Thyroid gland (tissue), 4 donors: ENCODE results near the gene SHISA3. TPM values are rescaled to one million over a fixed set of nuclear protein-coding genes. Genes with fewer than 3 reads are reported as not detected.

Source experiments
- DNase-seq, 2 donors: peaks; one replicate each; pipeline ENCODE4 v3.0.0-alpha.2; 2019
- H3K27ac ChIP-seq, 3 donors: fragments of 200-600 bp; sonication (generic); 1 replicate in 2 of 3; 2 replicates in 1 of 3; pipeline ENCODE4 v1.5.1; 2016 to 2019; ENCODE audit warnings: mild to moderate bottlenecking in 1 of 3, moderate library complexity in 1 of 3
- H3K27me3 ChIP-seq: fragments of 200-600 bp; sonication (generic); one replicate; pipeline ENCODE4 v1.5.1; 2019
- H3K36me3 ChIP-seq, 2 donors: fragments of 200-600 bp; sonication (generic); one replicate each; pipeline ENCODE4 v1.5.1; 2016 to 2019
- H3K4me1 ChIP-seq, 2 donors: fragments of 200-600 bp; sonication (generic); one replicate each; pipeline ENCODE4 v1.5.1; 2017 to 2019
- H3K4me3 ChIP-seq, 3 donors: fragments of 200-600 bp; sonication (generic); replicated peaks in 1 of 3; 1 replicate in 2 of 3; 2 replicates in 1 of 3; pipeline ENCODE4 v1.5.1; 2016; ENCODE audit warnings: mild to moderate bottlenecking in 1 of 3
- H3K9me3 ChIP-seq: fragments of 200-600 bp; sonication (generic); one replicate; pipeline ENCODE4 v1.5.1; 2017
- POLR2A ChIP-seq, 2 donors: fragments of 450-650 bp; IDR thresholded peaks; one replicate each; pipeline ENCODE4 v1.6.1; 2017; ENCODE audit warnings: antibody characterized with exemption in 2 of 2, mild to moderate bottlenecking in 2 of 2, moderate library complexity in 1 of 2
- WGBS, 2 donors: methylation state at CpG; one replicate each; pipeline ENCODE4 v1.1.5; 2017; 5-methylcytosine and 5-hydroxymethylcytosine counted together
- intact Hi-C: fragments of 100-400 bp; cut with DNase I; formaldehyde crosslinking; loops from one replicate; pipeline ENCODE4 v1.15.1; 2023
- total RNA-seq, 4 donors: library from RNA; depleted of rRNA; stranded (reverse); fragments of >200 nt; gene quantifications; one replicate each; pipeline ENCODE4 v1.2.3, GENCODE V29; 2016
- TF ChIP-seq, protein P1 (sequence below), 6 experiments: fragments of 200-600 bp in 3 of 6; fragments of 450-650 bp in 3 of 6; sonication (generic) in 3 of 6; IDR thresholded peaks; one replicate each; pipeline ENCODE4 v1.5.1; 2016 to 2019; ENCODE audit warnings: antibody characterized with exemption in 6 of 6, mild to moderate bottlenecking in 2 of 6, inconsistent platforms in 1 of 6, moderate library complexity in 1 of 6

SHISA3 gene
- 1 to 10 TPM; 3.1 to 5.7 (median 4.0) TPM for total RNA-seq

DNA sequence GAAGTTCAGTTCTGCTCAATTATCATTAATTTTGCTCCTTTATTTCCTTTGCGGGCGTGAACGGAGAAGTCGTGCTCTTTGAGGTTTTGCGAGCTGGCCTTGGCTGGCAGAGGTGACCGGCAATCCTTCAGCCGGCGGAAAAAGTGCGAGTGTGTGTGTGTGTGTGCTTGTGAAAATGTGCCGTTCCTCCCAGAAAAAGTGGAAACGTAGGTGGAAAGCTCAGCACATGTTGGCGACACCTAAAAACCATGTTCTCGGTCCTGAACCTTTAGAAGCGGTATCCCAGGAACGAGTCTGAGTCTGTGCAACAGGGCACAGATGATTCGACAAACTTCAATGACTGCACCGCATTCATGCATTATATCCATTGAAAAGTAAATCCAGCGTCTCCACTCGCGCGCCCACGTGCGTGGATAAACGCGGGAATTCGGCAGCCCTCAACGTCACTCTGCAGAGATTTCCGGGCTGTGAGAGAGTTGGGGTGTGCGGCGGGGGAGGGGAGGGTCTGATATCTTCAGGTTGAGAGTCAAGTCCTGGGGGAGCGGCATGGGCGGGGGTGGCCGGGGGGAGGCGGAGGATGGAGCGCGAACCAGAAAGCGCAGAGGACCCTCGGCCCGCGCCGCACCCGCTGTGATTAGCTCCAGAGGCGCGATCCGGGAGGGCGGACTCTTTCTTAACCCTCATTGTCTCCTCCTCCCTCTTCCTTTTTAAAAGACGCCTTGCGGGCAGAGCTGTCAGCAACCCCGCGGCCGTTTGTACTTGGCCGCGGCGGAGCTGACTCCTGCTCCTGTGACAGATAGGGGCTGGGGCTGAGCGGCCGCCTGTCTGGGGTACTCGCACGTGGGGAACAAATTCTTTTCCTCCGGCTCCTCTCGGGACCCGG, at the start of gene SHISA3:
SHISA3 (plus strand) TSS at position 737 of the 883 bp plus-strand sequence. CDS start 569 bp downstream, outside the sequence.
- peak; percentile 23 to 36 for DNase-seq
- intact Hi-C loops: no loop called here
- Histone ChIP-seq H3K4me1 (peaks cover 8 to 19% of the 10 kb centered on the region in 2 donors), H3K36me3 (no peaks in the 10 kb centered on the region), H3K4me3 (peak within 1 kb of the TSS; percentile 3 to 48 (median 42)), H3K27ac (no peak within 1 kb of the TSS), H3K9me3 (no peaks in the 10 kb centered on the region), H3K27me3 (no peaks in the 10 kb centered on the region)
- TF ChIP-seq, protein P1, sequence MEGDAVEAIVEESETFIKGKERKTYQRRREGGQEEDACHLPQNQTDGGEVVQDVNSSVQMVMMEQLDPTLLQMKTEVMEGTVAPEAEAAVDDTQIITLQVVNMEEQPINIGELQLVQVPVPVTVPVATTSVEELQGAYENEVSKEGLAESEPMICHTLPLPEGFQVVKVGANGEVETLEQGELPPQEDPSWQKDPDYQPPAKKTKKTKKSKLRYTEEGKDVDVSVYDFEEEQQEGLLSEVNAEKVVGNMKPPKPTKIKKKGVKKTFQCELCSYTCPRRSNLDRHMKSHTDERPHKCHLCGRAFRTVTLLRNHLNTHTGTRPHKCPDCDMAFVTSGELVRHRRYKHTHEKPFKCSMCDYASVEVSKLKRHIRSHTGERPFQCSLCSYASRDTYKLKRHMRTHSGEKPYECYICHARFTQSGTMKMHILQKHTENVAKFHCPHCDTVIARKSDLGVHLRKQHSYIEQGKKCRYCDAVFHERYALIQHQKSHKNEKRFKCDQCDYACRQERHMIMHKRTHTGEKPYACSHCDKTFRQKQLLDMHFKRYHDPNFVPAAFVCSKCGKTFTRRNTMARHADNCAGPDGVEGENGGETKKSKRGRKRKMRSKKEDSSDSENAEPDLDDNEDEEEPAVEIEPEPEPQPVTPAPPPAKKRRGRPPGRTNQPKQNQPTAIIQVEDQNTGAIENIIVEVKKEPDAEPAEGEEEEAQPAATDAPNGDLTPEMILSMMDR (IDR thresholded peaks at IDR 0.05): no peak
- TF ChIP-seq POLR2A (IDR thresholded peaks at IDR 0.05): no peak
- WGBS, 2 donors: 6 to 9% methylated on average over 34 to 42 of the region's 61 CpGs

DNA sequence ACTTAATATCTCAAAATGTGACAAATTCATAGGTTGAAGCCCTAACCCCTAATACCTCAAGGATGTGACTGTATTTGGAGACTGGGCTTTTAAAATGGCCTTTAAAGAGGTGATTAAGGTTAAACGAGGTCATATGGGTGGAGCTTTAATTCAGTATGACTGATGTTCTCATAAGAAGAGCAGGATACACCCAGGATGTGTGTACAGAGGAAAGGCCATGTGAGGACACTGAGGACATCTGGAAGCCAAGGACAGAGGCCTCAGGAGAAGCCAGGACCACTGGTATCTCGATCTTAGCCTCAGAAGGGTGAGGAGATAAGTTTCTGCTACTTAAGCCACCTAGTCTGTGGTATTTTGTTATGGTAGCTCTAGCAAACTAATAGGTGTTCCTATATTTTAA, 49.0 kb upstream of the SHISA3 start:
- Histone ChIP-seq H3K27ac (no peak overlapping the region), H3K36me3 (no peaks in the 10 kb centered on the region), H3K9me3 (no peaks in the 10 kb centered on the region), H3K4me3 (no peak overlapping the region), H3K4me1 (no peaks in the 10 kb centered on the region), H3K27me3 (no peaks in the 10 kb centered on the region)
- intact Hi-C loops: no loop called here
- TF ChIP-seq, protein P1 (IDR thresholded peaks at IDR 0.05): no peak
- TF ChIP-seq POLR2A (IDR thresholded peaks at IDR 0.05): no peak
- WGBS, 2 donors: 80 to 84% methylated on average over 2 of the region's 2 CpGs
- DNase-seq: no peak

DNA sequence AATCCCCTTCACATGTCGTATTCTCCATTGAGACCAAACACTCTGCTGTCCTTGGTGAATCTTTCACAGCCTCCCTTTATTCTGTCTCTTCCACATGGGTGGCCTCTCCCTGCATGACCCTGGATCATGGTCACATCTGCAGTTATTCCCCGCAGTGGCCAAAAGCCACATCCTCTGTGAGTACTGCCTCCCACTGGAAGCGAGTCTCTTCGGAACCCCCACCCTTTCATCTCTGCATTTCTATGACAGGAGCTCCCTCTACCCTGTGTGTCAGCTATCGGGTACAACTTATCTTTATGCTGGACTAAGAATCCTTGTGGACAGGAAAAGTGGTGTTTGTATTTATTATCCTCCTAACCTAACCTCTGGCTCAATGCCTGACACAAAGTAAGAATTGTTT, 48.6 kb upstream of the SHISA3 start:
- intact Hi-C loops: no loop called here
- no peak for TF ChIP-seq POLR2A (IDR thresholded peaks at IDR 0.05)
- TF ChIP-seq, protein P1 (IDR thresholded peaks at IDR 0.05): no peak

DNA sequence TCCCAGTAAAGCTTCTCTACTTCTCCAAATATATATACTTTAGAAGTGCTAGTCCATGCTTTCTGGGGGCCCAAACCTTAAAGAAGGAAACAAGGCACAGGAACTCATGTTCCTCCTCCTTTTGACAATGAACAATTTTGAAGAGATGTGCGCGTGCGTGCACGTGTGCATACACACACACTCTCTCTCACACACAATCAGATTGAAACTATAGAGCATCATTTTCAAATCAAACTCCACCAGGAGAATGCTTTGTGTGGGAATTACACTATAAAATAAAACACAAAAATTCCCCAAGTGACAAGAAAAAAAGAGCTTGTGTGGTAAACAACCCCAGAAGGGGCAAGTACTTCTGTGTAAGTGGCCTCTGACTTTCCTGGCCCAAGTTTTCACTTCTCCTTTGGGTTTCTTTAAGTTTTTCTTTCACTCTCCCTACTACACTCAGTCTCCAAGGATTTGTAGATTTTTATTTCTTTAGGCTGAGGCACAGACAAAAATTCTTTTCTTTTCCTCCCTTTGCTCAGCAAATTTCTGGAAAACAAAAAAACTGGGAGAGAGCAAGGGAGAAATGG, 46.6 kb upstream of the SHISA3 start:
- Histone ChIP-seq H3K27ac (no peak overlapping the region), H3K9me3 (no peaks in the 10 kb centered on the region), H3K4me1 (no peaks in the 10 kb centered on the region), H3K27me3 (no peaks in the 10 kb centered on the region), H3K4me3 (no peak overlapping the region), H3K36me3 (no peaks in the 10 kb centered on the region)
- intact Hi-C loops: no loop called here
- DNase-seq: no peak
- TF ChIP-seq POLR2A (IDR thresholded peaks at IDR 0.05): no peak
- TF ChIP-seq, protein P1 (IDR thresholded peaks at IDR 0.05): no peak
- WGBS, 2 donors: 88 to 97% methylated on average over 4 of the region's 4 CpGs

More for the DNA sequence above, 48.6 kb upstream of the SHISA3 start:
- H3K9me3 ChIP-seq: no peaks in the 10 kb centered on the region
- H3K4me1 ChIP-seq: no peaks in the 10 kb centered on the region
- H3K36me3 ChIP-seq: no peaks in the 10 kb centered on the region
- no peak for DNase-seq
- no peak overlapping the region for H3K27ac ChIP-seq
- H3K27me3 ChIP-seq: no peaks in the 10 kb centered on the region
- 84 to 90% methylated on average over 5 of the region's 5 CpGs for WGBS, 2 donors
- no peak overlapping the region for H3K4me3 ChIP-seq

DNA sequence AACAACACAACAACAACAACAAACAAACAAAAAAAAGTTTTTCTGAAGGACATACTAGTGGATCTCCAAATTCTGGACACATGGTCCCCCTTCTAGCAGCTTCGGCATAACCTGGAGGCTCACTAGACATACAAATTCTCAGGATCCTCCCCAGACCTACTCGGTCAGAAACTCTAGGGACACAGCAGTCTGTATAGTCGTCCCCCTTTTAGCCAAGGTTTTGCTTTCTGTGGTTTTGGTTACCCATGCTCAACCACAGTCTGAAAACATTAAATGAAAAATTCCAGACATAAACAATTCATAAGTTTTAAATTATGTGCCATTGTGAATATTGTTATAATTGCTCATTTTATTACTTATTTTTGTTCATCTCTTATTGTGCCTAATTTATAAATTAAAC, 45.2 kb upstream of the SHISA3 start:
- Histone ChIP-seq H3K9me3 (no peaks in the 10 kb centered on the region), H3K4me3 (no peak overlapping the region), H3K36me3 (no peaks in the 10 kb centered on the region), H3K4me1 (no peaks in the 10 kb centered on the region), H3K27ac (no peak overlapping the region), H3K27me3 (no peaks in the 10 kb centered on the region)
- no peak for TF ChIP-seq POLR2A (IDR thresholded peaks at IDR 0.05)
- TF ChIP-seq, protein P1 (IDR thresholded peaks at IDR 0.05): no peak
- no peak for DNase-seq
- WGBS, 2 donors: 75 to 87% methylated on average over 3 of the region's 3 CpGs
- intact Hi-C loops: no loop called here
